Stimulated activated CD4-positive, alpha-beta T cell treated with anti-CD3 and anti-CD28 coated beads, Interleukin-12 subunit alpha, Interleukin-12 subunit beta, amount 100 ng/mL, for 24 hours (primary cell): ENCODE measurements around the gene PACS2.
"Not testable (repeated sequence)": the region's sequence is repeated elsewhere in the genome, so short reads cannot be mapped to it uniquely, and the experiment has no call there.

Experiments used
- DNase-seq, 2 experiments: peaks; one replicate each; pipeline ENCODE4 v3.0.0-alpha.2; 2020; ENCODE audit warnings: low read depth in 2 of 2

Gene PACS2

GRCh38 chr14:105314287-105315200, at the start of gene PACS2:
TSS of gene PACS2 (plus strand) at chr14:105314748. CDS start at chr14:105314919, 171 bp downstream.
- peak; percentile 48 to 58 for DNase-seq

DNA sequence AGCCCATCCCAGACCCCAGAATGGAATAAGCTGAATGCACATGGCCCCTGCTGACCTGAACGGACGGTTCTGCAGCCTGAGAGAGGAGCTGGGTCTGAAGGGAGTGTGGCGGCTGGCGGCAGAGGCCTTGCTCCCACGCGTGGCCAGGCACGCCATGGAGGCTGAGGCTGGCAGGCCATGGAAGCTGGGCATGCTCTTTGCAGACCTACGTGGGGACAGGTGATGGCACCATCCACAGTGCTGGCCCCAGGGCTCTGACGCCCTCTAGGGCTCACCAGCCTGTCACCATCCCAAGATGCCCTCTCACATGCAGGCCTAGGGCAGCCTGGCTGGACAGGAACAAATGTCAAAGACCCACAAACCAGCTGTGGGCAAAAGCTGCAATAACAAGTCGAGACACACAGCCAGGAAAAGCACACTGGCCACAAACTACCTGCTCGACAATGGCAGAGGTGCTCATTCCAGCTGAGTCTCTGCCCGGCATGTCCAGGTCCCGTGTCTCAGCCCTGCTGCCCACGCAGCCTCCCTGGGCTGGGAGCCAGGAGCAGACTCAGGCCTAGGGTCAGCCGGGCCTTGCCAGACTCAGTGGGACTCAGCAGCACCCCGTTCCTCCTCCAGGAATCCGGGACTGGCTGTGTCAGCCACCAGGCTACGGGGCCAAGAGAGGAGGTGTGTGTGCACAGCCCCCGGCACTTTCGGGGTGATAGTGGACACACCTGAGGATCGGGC, 46.6 kb upstream of the PACS2 start:
- DNase-seq: no peak

- no peak for DNase-seq
Measured at GRCh38 chr14:105268736-105269354, 45.7 kb upstream of the PACS2 start.

DNA sequence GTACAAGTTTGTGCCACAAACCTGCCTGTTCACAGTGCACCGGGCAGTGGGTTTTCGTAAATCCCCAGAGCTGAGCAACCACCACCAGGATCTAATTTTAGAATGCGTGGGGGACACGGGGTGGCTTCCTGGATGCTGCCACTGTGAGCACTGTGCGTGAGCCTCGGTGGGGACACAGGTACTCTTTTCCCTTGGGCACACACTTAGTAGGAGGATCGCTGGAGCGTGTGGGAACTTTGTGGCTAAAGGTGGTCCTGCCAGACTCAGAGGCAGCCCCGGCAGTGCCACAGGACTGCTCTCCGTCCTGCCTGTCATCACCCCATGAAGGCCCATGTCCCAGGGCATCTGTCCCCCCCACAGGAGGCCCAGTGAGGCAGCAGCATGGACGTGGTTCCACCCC, 45.1 kb upstream of the PACS2 start:
- no peak for DNase-seq

DNA sequence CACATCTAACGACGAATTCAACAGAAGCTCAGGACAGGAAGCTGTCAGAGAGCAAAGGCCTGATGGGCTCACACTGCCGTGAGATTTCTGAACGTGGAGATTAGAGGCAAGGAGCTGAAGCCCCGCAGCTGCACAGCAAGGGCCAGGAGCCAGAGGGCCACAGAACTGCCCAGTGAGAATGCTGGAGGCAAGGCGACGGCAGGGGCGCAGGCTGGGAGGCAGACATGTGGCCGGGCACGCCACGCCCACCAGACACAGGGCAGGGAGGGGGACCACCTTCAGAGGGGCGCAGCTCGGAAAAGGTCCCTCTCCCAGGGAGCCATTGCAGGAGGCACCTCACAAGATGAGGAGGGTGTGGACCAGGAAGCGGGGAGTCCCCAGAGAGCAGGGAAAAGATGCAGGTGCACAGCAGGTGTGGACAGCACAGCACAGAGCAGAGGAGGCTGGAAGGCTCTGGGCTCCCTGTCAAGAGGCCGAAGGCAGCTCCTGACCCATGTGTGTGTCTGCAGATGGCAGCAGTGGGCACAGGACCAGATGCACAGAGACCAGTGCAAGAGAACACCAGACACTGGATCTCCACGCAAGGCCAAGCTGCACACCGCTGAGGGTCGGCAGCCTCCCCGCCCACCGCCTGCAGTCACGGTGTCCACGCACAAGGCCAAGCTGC, 43.2 kb upstream of the PACS2 start:
- DNase-seq: no peak

DNA sequence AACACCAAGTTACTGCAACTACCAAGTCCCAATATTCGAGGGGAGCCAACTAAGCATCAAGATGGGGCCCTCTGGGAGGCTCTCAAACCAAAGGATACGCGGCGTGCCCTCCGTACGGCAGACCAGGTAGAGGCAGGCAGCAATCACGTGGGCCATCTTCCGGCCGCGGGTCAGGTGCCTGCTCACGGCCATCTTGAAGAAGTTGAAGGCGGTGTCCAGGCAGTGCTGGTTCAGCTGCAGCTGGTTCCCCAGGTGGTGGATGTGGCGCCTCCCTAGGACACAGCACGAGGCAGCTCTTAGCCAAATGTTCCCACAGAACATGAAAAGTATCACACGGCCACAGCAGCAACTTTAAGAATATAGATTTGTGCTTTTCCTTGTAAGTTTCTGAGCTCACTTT, 41.9 kb upstream of the PACS2 start:
- no peak for DNase-seq

GRCh38 chr14:105273062-105273461, 41.5 kb upstream of the PACS2 start:
- no peak for DNase-seq

- no peak for DNase-seq
Measured at GRCh38 chr14:105274637-105275036, 39.9 kb upstream of the PACS2 start.

GRCh38 chr14:105275267-105275946, 39.1 kb upstream of the PACS2 start:
- DNase-seq: no peak

- not testable (repeated sequence) for DNase-seq
Measured at GRCh38 chr14:105277448-105277847, 37.1 kb upstream of the PACS2 start.

- no peak for DNase-seq
Measured at GRCh38 chr14:105279642-105280361, 34.7 kb upstream of the PACS2 start.

- DNase-seq: no peak
Measured at GRCh38 chr14:105280525-105280924, 34.0 kb upstream of the PACS2 start.

GRCh38 chr14:105281371-105282097, 33.0 kb upstream of the PACS2 start:
- no peak for DNase-seq

DNA sequence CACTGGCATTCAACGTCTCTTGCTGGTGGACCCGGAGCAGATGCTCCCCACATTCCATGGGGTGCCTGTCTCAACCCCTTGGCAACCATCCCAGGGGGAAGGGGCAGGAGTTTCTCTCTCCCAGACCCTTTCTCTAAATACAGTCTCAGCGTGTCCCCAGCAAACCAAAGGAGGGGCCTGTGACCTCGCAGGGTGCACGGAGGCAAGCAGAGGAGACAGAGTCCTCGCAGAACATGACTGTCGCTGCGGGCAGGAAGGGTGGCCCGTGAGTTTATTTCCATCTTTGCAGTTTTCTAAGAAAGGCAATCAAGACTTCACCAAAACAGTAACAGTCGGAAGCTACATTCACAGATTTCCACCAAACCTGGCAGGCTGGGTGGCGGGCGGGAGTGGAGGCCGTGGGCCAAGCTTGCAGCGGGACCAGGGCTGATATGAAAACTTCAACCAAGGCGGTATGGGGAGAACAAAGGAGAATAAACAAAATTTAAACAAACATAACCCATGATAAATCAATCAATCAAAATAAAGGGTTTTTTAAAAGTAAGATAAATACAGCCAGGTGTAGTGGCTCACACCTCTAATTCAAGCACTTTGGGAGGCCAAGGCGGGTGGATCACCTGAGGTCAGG, 32.3 kb upstream of the PACS2 start:
- DNase-seq: no peak

DNA sequence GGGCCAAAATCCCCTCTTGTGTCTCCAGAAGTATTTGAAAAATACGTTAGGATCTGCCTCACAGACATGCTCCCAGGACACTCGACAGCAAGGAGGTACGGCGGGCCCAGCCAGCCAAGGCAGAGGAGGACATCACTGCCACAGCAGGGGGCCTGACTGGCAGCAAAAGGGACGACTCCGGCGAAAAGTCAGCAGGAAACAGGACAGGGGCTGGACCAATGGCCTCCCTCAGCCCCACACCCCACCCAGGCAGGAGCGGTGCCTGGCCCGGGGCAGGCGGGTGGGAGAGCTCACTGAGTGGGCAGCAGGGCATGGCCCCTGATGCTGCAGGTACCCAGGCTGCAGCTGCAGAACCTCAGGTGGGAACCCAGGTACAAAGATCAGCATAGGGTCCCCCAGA, 31.5 kb upstream of the PACS2 start:
- DNase-seq: no peak

GRCh38 chr14:105283899-105284298, 30.6 kb upstream of the PACS2 start:
- no peak for DNase-seq

DNA sequence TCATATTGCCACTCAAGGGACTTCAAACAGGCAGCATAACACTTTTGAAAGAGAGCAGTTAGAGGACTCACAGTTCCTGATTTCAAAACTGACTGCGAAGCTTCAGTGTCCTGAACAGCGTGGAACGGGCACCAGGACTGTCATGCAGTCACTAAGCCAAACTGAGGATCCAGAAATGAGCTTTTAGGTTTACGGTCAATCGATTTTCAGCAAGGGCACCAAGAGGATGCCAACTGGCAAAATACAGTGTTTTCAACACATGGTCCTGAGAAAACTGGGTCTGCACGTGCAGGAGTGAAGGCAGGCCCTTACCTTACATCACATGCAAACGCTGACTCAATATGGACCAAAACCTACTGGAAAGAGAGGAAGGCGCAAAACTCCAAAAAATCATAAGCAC, 29.4 kb upstream of the PACS2 start:
- DNase-seq: no peak

GRCh38 chr14:105286759-105287144, 27.8 kb upstream of the PACS2 start:
- no peak for DNase-seq

DNA sequence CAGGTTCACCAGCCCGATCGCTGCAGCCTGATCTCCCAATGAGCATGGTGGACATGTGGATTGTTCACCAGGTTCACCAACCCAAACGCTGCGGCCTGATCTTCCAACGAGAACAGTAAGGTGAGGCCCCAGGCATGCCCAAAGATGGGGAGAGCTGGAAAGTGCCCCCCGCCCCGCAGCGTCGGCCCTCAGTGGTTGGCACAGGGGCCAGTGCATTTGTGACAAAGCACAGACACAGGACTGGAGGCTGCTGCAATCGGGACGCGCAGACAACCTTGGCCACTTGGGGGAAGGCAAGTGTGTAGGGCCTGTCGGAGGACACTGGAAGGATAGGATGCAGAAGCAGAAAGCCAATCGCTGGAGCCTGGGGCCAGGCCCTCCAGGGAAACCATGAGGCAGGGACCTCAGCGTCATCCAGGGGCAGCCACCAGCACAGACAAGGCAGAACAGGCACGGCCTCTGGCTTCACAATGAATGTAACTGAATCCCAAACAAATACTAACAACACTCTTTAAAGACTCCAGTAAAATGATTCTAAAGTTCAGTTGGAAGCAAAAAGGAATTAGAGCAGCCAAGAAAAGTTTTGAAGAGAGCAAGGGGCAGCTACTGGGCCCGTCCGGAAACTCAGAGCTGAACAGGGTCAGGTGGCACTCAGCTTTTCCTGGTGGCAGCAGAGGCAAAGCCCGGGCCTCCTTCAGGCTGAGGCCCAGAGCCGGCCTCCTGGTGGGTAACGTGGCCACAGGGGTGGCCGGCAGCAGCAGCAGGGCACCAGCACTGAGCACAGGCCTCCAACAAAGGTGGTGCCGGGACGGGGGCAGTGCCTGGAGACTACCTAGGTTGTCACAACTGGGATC, 27.1 kb upstream of the PACS2 start:
- no peak for DNase-seq
